GM23248 (cell line): ENCODE data around the gene GDAP1L1.

Experiments used
- EZH2 ChIP-seq: fragments of 200-600 bp; sonication (generic); IDR thresholded peaks from 2 replicates; pipeline ENCODE4 v1.6.1; 2018; ENCODE audit warnings: antibody characterized with exemption, mild to moderate bottlenecking; ENCODE audit not compliant: insufficient read depth, poor library complexity, severe bottlenecking
- EZH2phosphoT487 ChIP-seq: fragments of 200-600 bp; sonication (generic); IDR thresholded peaks from 2 replicates; pipeline ENCODE4 v1.6.1; 2018; ENCODE audit warnings: antibody characterized with exemption, moderate library complexity, mild to moderate bottlenecking, low read depth; ENCODE audit not compliant: insufficient read depth

DNA sequence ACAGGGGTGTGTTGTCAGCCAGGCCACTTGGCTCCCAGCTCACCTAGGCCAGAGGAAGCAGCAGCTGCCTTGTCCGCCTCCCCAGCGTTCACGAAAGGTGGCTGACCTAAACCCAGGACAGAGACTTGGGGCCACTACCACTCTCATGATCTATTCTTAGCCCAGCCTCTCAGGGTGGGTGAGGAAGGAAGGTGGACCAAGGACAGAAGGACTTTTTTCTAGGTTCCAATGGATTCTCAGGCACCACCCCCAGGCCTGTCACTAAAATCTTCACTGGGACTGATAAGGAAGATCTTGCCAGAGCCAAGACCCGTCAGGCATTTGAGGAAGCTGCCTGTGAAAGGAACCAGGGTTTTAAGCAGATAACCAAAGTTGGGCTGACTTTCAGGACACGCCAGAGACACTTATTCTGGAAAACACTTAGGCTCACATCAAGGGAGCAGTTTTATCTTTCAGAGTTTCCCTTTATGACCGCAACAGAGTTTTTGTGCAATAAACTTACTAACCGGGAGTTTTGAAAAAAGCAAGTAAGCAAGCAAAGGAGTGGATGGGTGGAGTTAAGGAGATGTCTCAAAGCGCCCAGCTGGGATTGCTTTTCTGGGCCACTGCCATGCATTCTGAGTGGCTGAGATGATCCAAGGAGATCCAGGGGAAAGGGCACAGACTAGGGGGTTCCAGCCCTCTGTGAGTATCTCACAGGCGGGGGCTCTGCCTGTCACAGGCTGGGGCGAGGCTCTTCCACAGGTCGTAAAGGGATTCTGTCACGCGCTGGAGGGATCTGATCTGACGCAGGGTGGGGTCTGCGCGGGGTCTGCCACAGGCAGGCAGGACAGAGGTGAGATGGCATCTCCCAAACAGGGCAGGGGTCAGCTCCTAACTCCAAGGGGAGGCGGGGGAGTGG lies 62.9 kb downstream of the GDAP1L1 start:
- TF ChIP-seq EZH2 (no peak), EZH2phosphoT487 (no peak)
